ENCODE measurements around the gene CCP110. TPM values are rescaled to one million over a fixed set of nuclear protein-coding genes. Genes with fewer than 3 reads are reported as not detected.

The CCP110 gene
- total RNA-seq, 2 donors from 2014 or later = 22.9 to 30.2 TPM

DNA sequence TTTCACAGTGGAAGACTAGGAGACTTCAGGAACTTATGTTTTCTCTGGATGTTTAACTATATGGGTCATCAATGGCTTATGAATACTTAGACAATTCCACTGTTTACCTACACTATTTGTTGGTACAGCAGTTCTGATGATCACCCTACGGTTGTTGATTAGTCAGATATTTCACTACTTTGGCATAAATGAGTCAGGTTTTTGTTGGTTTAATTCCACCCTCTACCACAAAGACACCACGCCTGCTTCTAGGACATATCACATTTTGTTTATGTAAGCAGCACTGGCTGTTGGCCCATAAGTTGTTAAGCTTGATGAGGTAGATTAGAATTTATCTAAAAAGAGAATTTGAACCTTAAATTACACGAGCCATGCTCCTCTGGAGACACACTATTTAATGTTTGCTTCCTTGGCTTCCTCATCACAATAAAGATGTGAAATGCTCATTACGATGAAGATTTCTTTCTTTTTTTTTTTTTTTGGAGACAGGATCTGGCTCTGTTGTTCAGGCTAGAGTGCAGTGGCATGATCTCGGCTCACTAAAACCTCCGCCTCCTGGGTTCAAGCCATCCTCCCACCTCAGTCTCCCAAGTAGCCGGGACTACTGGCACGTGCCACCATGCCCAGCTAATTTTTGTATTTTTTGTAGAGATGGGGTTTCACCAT, 6.2 kb upstream of the CCP110 start:
- Mint-ChIP-seq H3K27me3 (ENCODE audit: low read depth) (no peaks in the 10 kb centered on the region), H3K9me3 (no peaks in the 10 kb centered on the region), H3K36me3 (ENCODE audit: insufficient read depth in 2 of 2) (peaks cover 9 to 21% of the 10 kb centered on the region in 2 donors), H3K4me3 (peak overlapping the region in 1 of 2 donors; percentile 35), H3K27ac (peak overlapping the region; percentile 82), H3K4me1 (ENCODE audit: low read depth) (peaks cover 43% of the 10 kb centered on the region)
- ATAC-seq (replicated peaks in 1 of 2) (peak; percentile 12 to 28), DNase-seq (peak; percentile 11 to 32)

DNA sequence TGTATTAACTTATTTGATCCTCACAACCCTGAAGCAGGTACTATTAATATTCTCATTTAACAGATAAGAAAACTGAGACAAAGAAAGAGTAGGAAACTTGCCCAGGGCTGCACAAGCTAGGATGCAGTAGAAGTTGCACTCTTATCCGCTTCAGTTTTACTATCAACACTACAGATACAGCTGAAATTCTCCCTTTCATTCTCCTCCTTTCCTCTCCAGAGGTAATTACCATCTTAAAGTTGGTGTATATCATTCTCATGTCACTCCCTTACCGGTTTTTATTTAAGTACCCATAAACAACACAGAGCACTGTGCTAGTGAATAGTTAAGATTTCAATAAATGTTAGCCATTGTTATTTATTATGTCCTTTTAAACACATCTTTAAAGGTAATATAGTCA, 5.4 kb upstream of the CCP110 start:
- ATAC-seq (replicated peaks in 1 of 2) (no peak), DNase-seq (no peak)
- Mint-ChIP-seq H3K4me3 (no peak overlapping the region), H3K27ac (peak overlapping the region; percentile 45), H3K27me3 (ENCODE audit: low read depth) (no peaks in the 10 kb centered on the region), H3K36me3 (ENCODE audit: insufficient read depth in 2 of 2) (peaks cover 8 to 15% of the 10 kb centered on the region in 2 donors), H3K9me3 (no peaks in the 10 kb centered on the region), H3K4me1 (ENCODE audit: low read depth) (peaks cover 49% of the 10 kb centered on the region)

DNA sequence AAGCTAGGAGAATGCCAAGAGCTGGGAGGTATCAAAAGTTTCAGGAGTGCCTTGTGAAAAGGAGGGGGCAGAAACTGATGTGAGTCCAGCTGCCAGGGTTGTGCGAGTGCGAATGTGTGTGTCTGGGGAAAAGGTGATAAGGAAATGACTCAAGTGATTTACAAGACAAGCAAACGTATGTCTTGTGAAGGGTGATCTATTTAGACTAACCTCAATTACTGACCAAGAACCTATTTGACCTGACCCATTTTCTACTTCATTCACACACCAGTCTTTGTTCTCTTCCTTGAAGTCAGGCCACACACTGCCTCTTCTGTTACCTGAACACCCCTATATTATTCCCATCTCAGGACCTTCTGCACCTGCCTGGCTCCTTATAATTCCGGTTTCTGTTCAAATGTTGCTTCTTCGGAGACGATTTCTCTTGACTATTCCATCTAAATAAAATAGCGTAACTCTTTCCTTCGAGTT, 2.8 kb upstream of the CCP110 start:
- no peak for ATAC-seq (replicated peaks in 1 of 2)
- Mint-ChIP-seq H3K27ac (peak overlapping the region; percentile 93), H3K36me3 (ENCODE audit: insufficient read depth in 2 of 2) (peaks cover 10 to 11% of the 10 kb centered on the region in 2 donors), H3K4me1 (ENCODE audit: low read depth) (peaks cover 62% of the 10 kb centered on the region), H3K4me3 (peak overlapping the region; percentile 98 to 99), H3K9me3 (no peaks in the 10 kb centered on the region), H3K27me3 (ENCODE audit: low read depth) (no peaks in the 10 kb centered on the region)
- DNase-seq = peak; percentile 17 to 19

DNA sequence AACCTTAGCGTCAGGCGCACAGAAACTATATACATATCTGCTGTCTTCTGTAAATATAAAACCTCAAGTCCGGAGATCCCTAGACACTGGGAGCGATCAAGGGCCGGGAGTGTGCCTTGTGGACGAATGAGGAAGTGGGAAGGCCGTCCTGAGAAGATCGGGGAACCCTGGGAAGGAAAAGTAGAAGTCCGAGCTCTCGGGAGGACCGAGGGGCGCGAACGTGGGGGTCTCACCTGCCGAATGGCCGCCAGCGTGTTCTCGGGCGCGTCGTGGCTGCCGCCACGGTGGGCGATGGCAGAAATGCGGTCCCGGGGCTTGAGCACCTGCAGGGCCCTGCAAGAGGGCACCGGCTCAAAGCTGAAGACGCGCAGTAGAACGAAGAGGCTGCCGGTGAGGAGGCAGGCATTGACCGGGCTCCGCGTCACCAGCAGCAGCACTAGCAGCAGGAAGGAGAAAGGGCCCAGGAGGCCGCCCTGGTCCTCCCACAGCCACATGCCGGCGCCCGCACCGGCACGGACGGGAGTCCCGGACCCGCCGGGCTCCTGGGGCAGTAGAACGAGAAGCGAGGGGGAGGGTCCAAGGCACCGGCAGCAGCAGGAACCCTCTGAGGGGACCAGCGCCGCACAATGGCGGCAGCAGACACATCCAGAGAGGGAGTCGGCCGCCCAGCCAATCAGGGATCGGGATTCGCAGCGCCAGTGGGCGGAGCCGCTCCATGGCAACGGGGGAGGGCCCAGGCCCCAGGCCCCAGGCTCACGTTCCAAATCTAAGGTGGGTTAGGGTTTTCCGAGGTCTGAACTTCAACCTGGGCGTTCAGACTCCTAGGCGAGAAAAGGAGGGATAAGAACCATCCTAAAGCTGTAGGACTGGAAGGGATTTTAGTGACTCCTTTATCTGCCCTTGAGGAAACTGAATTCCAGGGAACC, 2.0 kb upstream of the CCP110 start, which contains the start of gene GDE1:
GDE1 (minus strand) TSS at position 628 of the 926 bp plus-strand sequence; CDS start at position 494, 134 bp downstream.
- H3K9me3 Mint-ChIP-seq = no peaks in the 10 kb centered on the region
- H3K4me3 Mint-ChIP-seq = peak within 1 kb of the TSS; percentile 98 to 99
- peak; percentile 95 to 96 for DNase-seq
- peak; percentile 83 to 84 for ATAC-seq (replicated peaks in 1 of 2)
- peaks cover 10 to 11% of the 10 kb centered on the region in 2 donors for H3K36me3 Mint-ChIP-seq (ENCODE audit: insufficient read depth in 2 of 2)
- H3K27me3 Mint-ChIP-seq (ENCODE audit: low read depth) = no peaks in the 10 kb centered on the region
- H3K27ac Mint-ChIP-seq = peak within 1 kb of the TSS; percentile 93
- H3K4me1 Mint-ChIP-seq (ENCODE audit: low read depth) = peaks cover 60% of the 10 kb centered on the region

- no peak for DNase-seq
- Mint-ChIP-seq H3K36me3 (ENCODE audit: insufficient read depth in 2 of 2) (peaks cover 4 to 6% of the 10 kb centered on the region in 2 donors), H3K4me3 (peak overlapping the region; percentile 98 to 99), H3K4me1 (ENCODE audit: low read depth) (peaks cover 53% of the 10 kb centered on the region), H3K27me3 (ENCODE audit: low read depth) (no peaks in the 10 kb centered on the region), H3K9me3 (no peaks in the 10 kb centered on the region), H3K27ac (peak overlapping the region; percentile 93)
- no peak for ATAC-seq (replicated peaks in 1 of 2)
Observed at GRCh38 chr16:19522397-19522732, 1.4 kb upstream of the CCP110 start.

GRCh38 chr16:19522760-19523159, 982 bp upstream of the CCP110 start:
- Mint-ChIP-seq H3K4me1 (ENCODE audit: low read depth) (peaks cover 49% of the 10 kb centered on the region), H3K36me3 (ENCODE audit: insufficient read depth in 2 of 2) (peaks cover 4 to 6% of the 10 kb centered on the region in 2 donors), H3K9me3 (no peaks in the 10 kb centered on the region), H3K4me3 (no peak overlapping the region), H3K27me3 (ENCODE audit: low read depth) (no peaks in the 10 kb centered on the region), H3K27ac (no peak overlapping the region)
- DNase-seq = no peak
- no peak for ATAC-seq (replicated peaks in 1 of 2)

DNA sequence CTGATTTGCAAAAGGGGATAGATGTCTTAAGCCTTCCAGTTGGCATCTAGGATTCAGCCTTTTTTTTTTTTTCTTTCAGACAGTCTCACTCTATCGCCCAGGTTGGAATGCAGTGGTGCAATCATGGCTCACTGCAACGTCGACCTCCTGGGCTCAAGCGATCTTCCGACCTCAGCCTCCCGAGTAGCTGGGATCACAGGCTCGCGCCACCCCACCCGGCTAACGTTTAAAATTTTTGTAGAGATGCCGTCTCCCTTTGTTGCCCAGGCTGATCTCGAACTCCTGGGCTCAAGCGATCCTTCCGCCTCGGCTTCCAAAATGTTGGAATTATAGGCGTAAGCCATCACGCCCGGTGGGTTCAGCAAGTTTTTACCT, 571 bp upstream of the CCP110 start:
- peak overlapping the region in 1 of 2 donors; percentile 19 for H3K4me3 Mint-ChIP-seq
- ATAC-seq (replicated peaks in 1 of 2) (no peak), DNase-seq (no peak)
- no peaks in the 10 kb centered on the region for H3K27me3 Mint-ChIP-seq (ENCODE audit: low read depth)
- peaks cover 4 to 6% of the 10 kb centered on the region in 2 donors for H3K36me3 Mint-ChIP-seq (ENCODE audit: insufficient read depth in 2 of 2)
- no peaks in the 10 kb centered on the region for H3K9me3 Mint-ChIP-seq
- no peak overlapping the region for H3K27ac Mint-ChIP-seq
- H3K4me1 Mint-ChIP-seq (ENCODE audit: low read depth) = peaks cover 49% of the 10 kb centered on the region

GRCh38 chr16:19524356-19524615, 544 bp downstream of the CCP110 start:
- ATAC-seq (replicated peaks in 1 of 2) (peak in 1 of 2 donors; percentile 0), DNase-seq (no peak)
- H3K4me3 Mint-ChIP-seq = peak overlapping the region; percentile 91 to 94
- peaks cover 4 to 10% of the 10 kb centered on the region in 2 donors for H3K36me3 Mint-ChIP-seq (ENCODE audit: insufficient read depth in 2 of 2)
- H3K27ac Mint-ChIP-seq = peak overlapping the region; percentile 35
- no peaks in the 10 kb centered on the region for H3K27me3 Mint-ChIP-seq (ENCODE audit: low read depth)
- H3K9me3 Mint-ChIP-seq = no peaks in the 10 kb centered on the region
- H3K4me1 Mint-ChIP-seq (ENCODE audit: low read depth) = peaks cover 40% of the 10 kb centered on the region

GRCh38 chr16:19524616-19525384, 1.1 kb downstream of the CCP110 start:
- peaks cover 4 to 10% of the 10 kb centered on the region in 2 donors for H3K36me3 Mint-ChIP-seq (ENCODE audit: insufficient read depth in 2 of 2)

GRCh38 chr16:19525385-19525723, 1.6 kb downstream of the CCP110 start:
- H3K4me3 Mint-ChIP-seq = peak overlapping the region; percentile 91 to 94

More at GRCh38 chr16:19524616-19525384, 1.1 kb downstream of the CCP110 start:
- ATAC-seq (replicated peaks in 1 of 2) (no peak), DNase-seq (peak in 1 of 2 donors; percentile 8)
- peak overlapping the region; percentile 91 to 94 for H3K4me3 Mint-ChIP-seq
- peak overlapping the region; percentile 35 for H3K27ac Mint-ChIP-seq
- H3K27me3 Mint-ChIP-seq (ENCODE audit: low read depth) = no peaks in the 10 kb centered on the region
- peaks cover 40% of the 10 kb centered on the region for H3K4me1 Mint-ChIP-seq (ENCODE audit: low read depth)
- no peaks in the 10 kb centered on the region for H3K9me3 Mint-ChIP-seq

GRCh38 chr16:19527161-19527560, 3.4 kb downstream of the CCP110 start:
- Mint-ChIP-seq H3K27ac (no peak overlapping the region), H3K27me3 (ENCODE audit: low read depth) (no peaks in the 10 kb centered on the region), H3K36me3 (ENCODE audit: insufficient read depth in 2 of 2) (peaks cover 4 to 7% of the 10 kb centered on the region in 2 donors), H3K4me3 (no peak overlapping the region), H3K9me3 (no peaks in the 10 kb centered on the region), H3K4me1 (ENCODE audit: low read depth) (peaks cover 23% of the 10 kb centered on the region)
- ATAC-seq (replicated peaks in 1 of 2) (no peak), DNase-seq (no peak)

More at GRCh38 chr16:19525385-19525723, 1.6 kb downstream of the CCP110 start:
- ATAC-seq (replicated peaks in 1 of 2) (no peak), DNase-seq (no peak)
- no peak overlapping the region for H3K27ac Mint-ChIP-seq
- H3K36me3 Mint-ChIP-seq (ENCODE audit: insufficient read depth in 2 of 2) = peaks cover 4 to 9% of the 10 kb centered on the region in 2 donors
- H3K4me1 Mint-ChIP-seq (ENCODE audit: low read depth) = peaks cover 34% of the 10 kb centered on the region
- H3K27me3 Mint-ChIP-seq (ENCODE audit: low read depth) = no peaks in the 10 kb centered on the region
- H3K9me3 Mint-ChIP-seq = no peaks in the 10 kb centered on the region

- ATAC-seq (replicated peaks in 1 of 2) (no peak), DNase-seq (no peak)
- Mint-ChIP-seq H3K36me3 (ENCODE audit: insufficient read depth in 2 of 2) (peaks cover 4 to 8% of the 10 kb centered on the region in 2 donors), H3K4me1 (ENCODE audit: low read depth) (peaks cover 12% of the 10 kb centered on the region), H3K27me3 (ENCODE audit: low read depth) (no peaks in the 10 kb centered on the region), H3K9me3 (no peaks in the 10 kb centered on the region), H3K4me3 (no peak overlapping the region), H3K27ac (no peak overlapping the region)
Observed at GRCh38 chr16:19528666-19529065, 4.9 kb downstream of the CCP110 start.

- H3K36me3 Mint-ChIP-seq (ENCODE audit: insufficient read depth in 2 of 2) = peaks cover 3 to 12% of the 10 kb centered on the region in 2 donors
Observed at GRCh38 chr16:19532601-19533000, 8.9 kb downstream of the CCP110 start.

More at GRCh38 chr16:19532601-19533000, 8.9 kb downstream of the CCP110 start:
- Mint-ChIP-seq H3K4me1 (ENCODE audit: low read depth) (no peaks in the 10 kb centered on the region), H3K9me3 (no peaks in the 10 kb centered on the region), H3K27ac (no peak overlapping the region), H3K4me3 (no peak overlapping the region), H3K27me3 (ENCODE audit: low read depth) (no peaks in the 10 kb centered on the region)
- no peak for DNase-seq
- no peak for ATAC-seq (replicated peaks in 1 of 2)

Data from activated T-cell treated with anti-CD3 and anti-CD28 coated beads, Interleukin-2, amount 50 U/mL, for 72 hours (primary cell).